Measurements from ENCODE around the gene PDE11A.
"Not testable (repeated sequence)": the region's sequence is repeated elsewhere in the genome, so short reads cannot be mapped to it uniquely, and the experiment has no call there.

The PDE11A gene

GRCh38 chr2:178093471-178093870, 20.9 kb upstream of the PDE11A start:
- Mint-ChIP-seq H3K4me3 (no peak overlapping the region), H3K4me1 (ENCODE audit: low read depth) (no peaks in the 10 kb centered on the region), H3K27ac (no peak overlapping the region), H3K36me3 (ENCODE audit: low read depth) (no peaks in the 10 kb centered on the region), H3K9me3 (no peaks in the 10 kb centered on the region), H3K27me3 (ENCODE audit: low read depth) (no peaks in the 10 kb centered on the region)

GRCh38 chr2:178088774-178089270, 16.2 kb upstream of the PDE11A start:
- Mint-ChIP-seq H3K4me1 (ENCODE audit: low read depth) (no peaks in the 10 kb centered on the region), H3K4me3 (no peak overlapping the region), H3K9me3 (no peaks in the 10 kb centered on the region), H3K27me3 (ENCODE audit: low read depth) (peaks cover 15% of the 10 kb centered on the region), H3K27ac (no peak overlapping the region), H3K36me3 (ENCODE audit: low read depth) (no peaks in the 10 kb centered on the region)

DNA sequence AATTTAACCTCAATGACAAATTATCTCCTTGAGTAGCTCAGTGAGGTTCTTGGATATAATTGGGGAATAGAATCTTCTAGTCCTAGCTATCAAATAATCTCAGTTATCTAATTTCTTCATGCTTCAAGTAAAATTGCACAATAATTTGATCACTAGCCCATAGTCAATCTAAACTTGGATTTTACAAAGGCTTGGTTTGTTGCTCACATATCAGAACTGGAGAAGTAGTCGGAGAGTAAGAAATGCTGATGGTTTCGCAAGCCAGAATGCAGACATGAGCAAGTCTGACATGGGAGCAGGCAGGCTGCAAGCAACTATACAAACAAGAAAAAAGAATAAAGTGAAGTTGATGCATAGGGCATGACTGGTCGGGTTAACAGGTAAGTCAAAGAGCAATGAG, 11.7 kb upstream of the PDE11A start:
- no peak overlapping the region for H3K4me3 Mint-ChIP-seq
- no peaks in the 10 kb centered on the region for H3K9me3 Mint-ChIP-seq
- no peaks in the 10 kb centered on the region for H3K4me1 Mint-ChIP-seq (ENCODE audit: low read depth)
- peaks cover 25% of the 10 kb centered on the region for H3K27me3 Mint-ChIP-seq (ENCODE audit: low read depth)
- H3K27ac Mint-ChIP-seq: no peak overlapping the region
- H3K36me3 Mint-ChIP-seq (ENCODE audit: low read depth): no peaks in the 10 kb centered on the region

GRCh38 chr2:178082408-178083045, 9.9 kb upstream of the PDE11A start:
- H3K4me3 Mint-ChIP-seq: no peak overlapping the region
- H3K36me3 Mint-ChIP-seq (ENCODE audit: low read depth): no peaks in the 10 kb centered on the region
- H3K9me3 Mint-ChIP-seq: no peaks in the 10 kb centered on the region
- no peak overlapping the region for H3K27ac Mint-ChIP-seq
- peaks cover 23% of the 10 kb centered on the region for H3K27me3 Mint-ChIP-seq (ENCODE audit: low read depth)
- H3K4me1 Mint-ChIP-seq (ENCODE audit: low read depth): no peaks in the 10 kb centered on the region

DNA sequence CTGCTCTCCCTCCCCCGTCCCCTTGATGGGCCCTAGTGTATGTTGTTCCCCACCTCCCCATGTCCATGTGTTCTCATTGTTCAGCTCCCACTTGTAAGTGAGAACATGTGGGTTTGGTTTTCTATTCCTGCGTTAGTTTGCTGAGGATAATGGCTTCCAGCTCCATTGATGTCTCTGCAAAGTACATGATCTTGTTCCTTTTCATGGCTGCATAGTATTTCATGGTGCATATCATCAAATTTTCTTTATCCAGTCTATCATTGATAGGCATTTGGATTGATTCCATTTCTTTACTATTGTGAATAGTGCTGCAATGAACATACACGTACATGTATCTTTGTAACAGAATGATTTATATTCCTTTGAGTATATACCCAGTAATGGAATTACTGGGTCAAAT, 6.7 kb upstream of the PDE11A start:
- H3K27me3 Mint-ChIP-seq (ENCODE audit: low read depth): peaks cover 31% of the 10 kb centered on the region
- H3K36me3 Mint-ChIP-seq (ENCODE audit: low read depth); H3K4me1 Mint-ChIP-seq (ENCODE audit: low read depth); H3K9me3 Mint-ChIP-seq; H3K4me3 Mint-ChIP-seq; H3K27ac Mint-ChIP-seq: not testable (repeated sequence)

- Mint-ChIP-seq H3K4me3 (no peak overlapping the region), H3K27me3 (ENCODE audit: low read depth) (peaks cover 54% of the 10 kb centered on the region), H3K9me3 (no peaks in the 10 kb centered on the region), H3K36me3 (ENCODE audit: low read depth) (no peaks in the 10 kb centered on the region), H3K4me1 (ENCODE audit: low read depth) (peaks cover 8% of the 10 kb centered on the region), H3K27ac (no peak overlapping the region)
These were observed 3.6 kb upstream of the PDE11A start for GRCh38 chr2:178076130-178076529.

DNA sequence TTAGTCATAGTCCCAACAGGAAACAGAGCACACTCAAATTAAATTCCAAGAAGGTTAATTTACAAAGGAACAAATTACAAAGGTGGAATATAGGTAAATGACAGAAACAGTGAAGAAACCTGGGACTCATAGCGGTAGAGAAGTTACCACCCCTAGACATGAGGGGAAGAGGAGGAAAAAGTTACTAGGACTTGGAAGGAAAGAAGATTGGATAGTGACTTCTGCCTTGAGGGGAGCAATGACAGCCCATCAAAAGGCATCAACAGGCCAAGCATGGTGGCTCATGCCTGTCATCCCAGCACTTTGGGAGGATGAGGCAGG, 2.4 kb upstream of the PDE11A start:
- Mint-ChIP-seq H3K27me3 (ENCODE audit: low read depth) (peaks cover 55% of the 10 kb centered on the region), H3K4me1 (ENCODE audit: low read depth) (peaks cover 8% of the 10 kb centered on the region), H3K36me3 (ENCODE audit: low read depth) (no peaks in the 10 kb centered on the region), H3K27ac (no peak overlapping the region), H3K4me3 (no peak overlapping the region), H3K9me3 (no peaks in the 10 kb centered on the region)

DNA sequence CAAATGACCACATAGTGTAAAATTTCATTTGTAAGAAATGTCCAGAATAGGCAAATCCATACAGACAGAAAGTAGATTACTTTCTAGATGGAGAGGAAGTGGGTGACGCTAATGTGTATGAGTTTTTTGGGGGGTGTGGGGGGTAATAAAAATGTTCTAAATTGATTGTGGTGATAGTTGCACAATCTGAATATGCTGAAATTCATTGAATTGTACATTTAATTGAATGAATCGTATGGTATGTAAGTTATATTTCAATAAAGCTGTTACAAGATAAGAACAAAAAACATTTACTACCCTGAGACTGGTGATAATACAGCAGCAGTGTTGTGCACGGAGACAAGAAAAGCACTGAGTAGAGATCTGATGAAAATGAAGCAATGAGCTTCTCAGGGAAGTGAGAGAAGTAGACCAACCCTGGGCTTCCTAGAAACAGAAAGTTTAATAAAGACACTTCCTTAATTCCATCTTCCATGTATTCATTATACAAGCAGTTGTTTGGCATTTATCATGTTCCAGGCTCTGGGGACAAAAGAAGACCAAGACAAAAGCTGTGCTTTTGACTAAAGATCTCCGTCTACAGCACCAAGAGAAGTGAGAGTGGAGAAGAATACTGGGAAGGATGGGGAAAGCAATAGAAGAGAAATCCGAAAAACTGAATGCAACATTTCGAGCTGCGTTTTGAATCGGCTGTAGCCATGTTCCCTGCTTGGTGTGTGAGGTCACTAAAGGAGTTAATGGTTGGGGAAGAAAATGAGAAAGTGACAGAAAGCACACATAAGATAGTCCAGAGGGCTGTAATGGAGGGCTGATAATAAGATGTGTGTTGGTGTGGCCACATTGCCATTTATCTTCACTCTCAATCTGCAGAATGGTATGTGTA, 1.8 kb upstream of the PDE11A start:
- H3K9me3 Mint-ChIP-seq: no peaks in the 10 kb centered on the region
- H3K36me3 Mint-ChIP-seq (ENCODE audit: low read depth): no peaks in the 10 kb centered on the region
- no peak overlapping the region for H3K27ac Mint-ChIP-seq
- peaks cover 57% of the 10 kb centered on the region for H3K27me3 Mint-ChIP-seq (ENCODE audit: low read depth)
- H3K4me1 Mint-ChIP-seq (ENCODE audit: low read depth): peaks cover 8% of the 10 kb centered on the region
- H3K4me3 Mint-ChIP-seq: no peak overlapping the region

DNA sequence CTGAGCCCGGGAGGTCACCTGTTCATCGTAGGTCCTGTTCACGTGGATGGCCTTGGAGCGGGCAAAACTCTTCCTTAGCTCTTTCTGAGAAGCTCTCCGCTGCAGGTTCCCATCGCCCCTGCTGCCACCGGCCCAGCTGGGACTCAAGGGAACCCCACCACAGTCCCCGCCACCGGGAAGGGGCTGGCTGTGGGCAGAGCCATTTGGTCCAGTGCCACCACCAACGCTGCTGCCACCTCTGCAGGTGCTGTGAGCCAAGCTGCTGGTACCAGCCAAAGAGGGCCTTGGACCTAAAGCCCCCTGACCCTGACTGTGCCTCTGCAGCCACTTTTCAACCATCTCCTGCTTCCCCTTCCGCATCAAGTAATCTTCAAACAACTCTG, 586 bp downstream of the PDE11A start:
- no peaks in the 10 kb centered on the region for H3K36me3 Mint-ChIP-seq (ENCODE audit: low read depth)
- H3K4me3 Mint-ChIP-seq: no peak overlapping the region
- no peaks in the 10 kb centered on the region for H3K9me3 Mint-ChIP-seq
- no peak overlapping the region for H3K27ac Mint-ChIP-seq
- peaks cover 65% of the 10 kb centered on the region for H3K27me3 Mint-ChIP-seq (ENCODE audit: low read depth)
- H3K4me1 Mint-ChIP-seq (ENCODE audit: low read depth): peaks cover 8% of the 10 kb centered on the region

DNA sequence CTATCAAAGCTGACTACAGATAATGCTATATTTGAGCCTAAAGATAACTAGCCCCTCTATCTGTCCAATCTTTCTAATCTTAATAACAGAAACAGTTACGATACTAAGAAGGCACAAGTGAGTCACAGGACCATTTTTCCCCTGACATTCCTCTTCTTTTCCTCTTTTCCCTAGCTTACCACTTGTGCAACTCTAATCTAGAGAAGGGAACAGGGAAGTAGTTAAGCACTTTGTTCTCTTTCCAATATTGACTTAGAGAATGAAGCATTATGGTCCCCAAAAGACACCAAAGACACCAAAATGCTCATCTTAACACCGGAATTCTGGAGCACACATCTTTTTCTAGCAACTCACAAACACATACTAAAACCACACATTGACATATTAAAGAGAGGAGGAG, 1.8 kb downstream of the PDE11A start:
- Mint-ChIP-seq H3K4me3 (no peak overlapping the region), H3K27ac (no peak overlapping the region), H3K9me3 (no peaks in the 10 kb centered on the region), H3K4me1 (ENCODE audit: low read depth) (peaks cover 8% of the 10 kb centered on the region), H3K36me3 (ENCODE audit: low read depth) (no peaks in the 10 kb centered on the region), H3K27me3 (ENCODE audit: low read depth) (peaks cover 59% of the 10 kb centered on the region)

DNA sequence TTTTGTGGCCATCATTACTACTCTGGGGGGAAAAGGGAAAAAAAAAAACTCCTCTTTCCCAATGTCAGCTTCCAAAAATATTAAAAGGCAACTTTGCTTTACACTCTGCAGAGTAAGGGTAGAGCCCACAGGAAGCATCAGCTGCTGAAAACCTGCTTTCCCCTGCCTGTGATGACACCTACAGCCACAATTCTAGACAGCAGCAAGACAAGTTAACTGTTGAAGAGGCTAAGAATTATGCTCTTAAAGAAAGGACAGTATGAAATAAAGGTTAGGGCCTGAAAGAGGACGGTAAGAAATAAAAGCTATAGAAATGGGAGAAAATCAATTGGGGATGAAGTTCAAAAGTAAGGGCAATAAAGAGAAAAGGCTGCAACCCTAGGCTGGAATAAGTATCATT, 3.0 kb downstream of the PDE11A start:
- Mint-ChIP-seq H3K27me3 (ENCODE audit: low read depth) (peaks cover 50% of the 10 kb centered on the region), H3K4me1 (ENCODE audit: low read depth) (peaks cover 8% of the 10 kb centered on the region), H3K27ac (no peak overlapping the region), H3K4me3 (no peak overlapping the region), H3K9me3 (no peaks in the 10 kb centered on the region), H3K36me3 (ENCODE audit: low read depth) (no peaks in the 10 kb centered on the region)

- peaks cover 8% of the 10 kb centered on the region for H3K4me1 Mint-ChIP-seq (ENCODE audit: low read depth)
- H3K36me3 Mint-ChIP-seq (ENCODE audit: low read depth): no peaks in the 10 kb centered on the region
- no peak overlapping the region for H3K27ac Mint-ChIP-seq
- H3K9me3 Mint-ChIP-seq: no peaks in the 10 kb centered on the region
- peaks cover 44% of the 10 kb centered on the region for H3K27me3 Mint-ChIP-seq (ENCODE audit: low read depth)
- H3K4me3 Mint-ChIP-seq: no peak overlapping the region
These were observed 3.6 kb downstream of the PDE11A start for GRCh38 chr2:178068823-178069454.

DNA sequence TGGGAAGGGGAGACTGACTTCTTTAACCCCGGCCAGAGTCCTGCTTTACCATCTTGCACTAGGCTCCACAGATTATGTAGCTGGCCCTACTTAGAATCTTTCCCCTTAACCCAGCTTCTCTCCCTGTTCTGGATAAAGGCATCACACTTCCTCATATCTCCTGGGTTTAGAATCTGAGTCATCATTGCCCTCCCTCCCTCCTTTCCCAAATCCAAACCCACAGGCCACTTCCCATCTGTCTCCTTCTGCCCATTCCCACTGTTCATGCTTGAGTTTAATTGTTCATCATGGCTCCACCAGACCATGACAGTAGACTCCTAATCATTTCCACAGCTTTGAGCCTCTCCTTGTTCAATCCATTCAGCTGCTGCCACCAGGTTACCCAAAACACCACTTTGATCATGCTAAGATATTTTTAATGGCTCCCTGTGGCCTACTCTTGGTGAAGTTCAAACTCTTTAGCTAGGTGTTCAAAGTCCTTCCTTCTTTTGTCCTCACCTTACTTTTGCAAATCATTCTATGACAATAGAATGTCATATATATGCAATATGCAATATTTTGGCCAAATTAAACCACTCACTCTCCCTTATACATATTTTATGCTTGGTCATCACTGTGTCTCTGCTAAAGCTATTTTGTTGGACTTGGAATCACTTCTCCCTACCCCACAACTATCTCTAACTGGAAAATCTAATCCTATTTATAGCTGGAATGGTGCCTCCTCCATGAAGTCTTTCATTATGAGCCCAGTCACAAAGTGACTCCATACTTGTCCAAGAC, 5.5 kb downstream of the PDE11A start:
- no peak overlapping the region for H3K4me3 Mint-ChIP-seq
- H3K9me3 Mint-ChIP-seq: no peaks in the 10 kb centered on the region
- no peaks in the 10 kb centered on the region for H3K36me3 Mint-ChIP-seq (ENCODE audit: low read depth)
- no peak overlapping the region for H3K27ac Mint-ChIP-seq
- H3K4me1 Mint-ChIP-seq (ENCODE audit: low read depth): no peaks in the 10 kb centered on the region
- H3K27me3 Mint-ChIP-seq (ENCODE audit: low read depth): peaks cover 26% of the 10 kb centered on the region

GRCh38 chr2:178066324-178066723, 6.3 kb downstream of the PDE11A start:
- peaks cover 20% of the 10 kb centered on the region for H3K27me3 Mint-ChIP-seq (ENCODE audit: low read depth)
- H3K27ac Mint-ChIP-seq: no peak overlapping the region
- H3K4me1 Mint-ChIP-seq (ENCODE audit: low read depth): no peaks in the 10 kb centered on the region
- H3K36me3 Mint-ChIP-seq (ENCODE audit: low read depth): no peaks in the 10 kb centered on the region
- H3K9me3 Mint-ChIP-seq: no peaks in the 10 kb centered on the region
- no peak overlapping the region for H3K4me3 Mint-ChIP-seq
